Neutrophil (primary cell): ENCODE data around the gene PRMT3.

Experiments
- H3K27ac ChIP-seq: fragments of 200-600 bp; sonication (generic); 2 replicates; pipeline ENCODE4 v1.5.1; 2016; ENCODE audit warnings: mild to moderate bottlenecking, moderate library complexity
- H3K27me3 ChIP-seq: fragments of 200-600 bp; sonication (generic); 2 replicates; pipeline ENCODE4 v1.6.0; 2016; ENCODE audit warnings: mild to moderate bottlenecking
- H3K36me3 ChIP-seq: fragments of 200-600 bp; sonication (generic); 2 replicates; pipeline ENCODE4 v1.5.1; 2017
- H3K4me1 ChIP-seq, 2 experiments: fragments of 200-600 bp in 1 of 2; sonication (generic) in 1 of 2; 1 replicate in 1 of 2; 2 replicates in 1 of 2; pipeline versions ENCODE4 v1.5.1 to v1.6.1; 2013 to 2016; ENCODE audit warnings: low read depth in 1 of 2, low read length in 1 of 2, mild to moderate bottlenecking in 1 of 2, moderate library complexity in 1 of 2; ENCODE audit not compliant: control insufficient read depth in 1 of 2, insufficient read depth in 1 of 2
- H3K4me3 ChIP-seq, 2 experiments: fragments of 200-600 bp in 1 of 2; sonication (generic) in 1 of 2; 1 replicate in 1 of 2; 2 replicates in 1 of 2; pipeline ENCODE4 v1.5.1; 2013 to 2016; ENCODE audit warnings: low read depth in 1 of 2, low read length in 1 of 2, mild to moderate bottlenecking in 1 of 2, moderate library complexity in 1 of 2
- H3K9me3 ChIP-seq: fragments of 200-600 bp; sonication (generic); 2 replicates; pipeline ENCODE4 v1.5.1; 2016
- CTCF ChIP-seq: fragments of 200-600 bp; sonication (generic); IDR thresholded peaks from 2 replicates; pipeline ENCODE4 v1.5.1; 2016; ENCODE audit warnings: antibody characterized with exemption

Gene PRMT3

GRCh38 chr11:20453657-20454316, 66.3 kb downstream of the PRMT3 start:
- no peaks in the 10 kb centered on the region for H3K9me3 ChIP-seq
- H3K4me3 ChIP-seq: no peak overlapping the region
- no peaks in the 10 kb centered on the region for H3K27me3 ChIP-seq
- H3K27ac ChIP-seq: no peak overlapping the region
- peaks cover 3% of the 10 kb centered on the region for H3K36me3 ChIP-seq
- TF ChIP-seq CTCF: no peak
- H3K4me1 ChIP-seq: peaks cover 8 to 14% of the 10 kb centered on the region in 2 experiments

- TF ChIP-seq CTCF: no peak
Measured at GRCh38 chr11:20457001-20457799, 69.7 kb downstream of the PRMT3 start.

GRCh38 chr11:20457934-20458680, 70.6 kb downstream of the PRMT3 start:
- no peak overlapping the region for H3K4me3 ChIP-seq
- no peaks in the 10 kb centered on the region for H3K4me1 ChIP-seq
- TF ChIP-seq CTCF: no peak
- H3K27me3 ChIP-seq: no peaks in the 10 kb centered on the region
- H3K9me3 ChIP-seq: no peaks in the 10 kb centered on the region
- no peak overlapping the region for H3K27ac ChIP-seq
- H3K36me3 ChIP-seq: no peaks in the 10 kb centered on the region

More at GRCh38 chr11:20457001-20457799, 69.7 kb downstream of the PRMT3 start:
- Histone ChIP-seq H3K27ac (no peak overlapping the region), H3K9me3 (no peaks in the 10 kb centered on the region), H3K36me3 (no peaks in the 10 kb centered on the region), H3K4me3 (no peak overlapping the region), H3K4me1 (no peaks in the 10 kb centered on the region), H3K27me3 (no peaks in the 10 kb centered on the region)

GRCh38 chr11:20458905-20459632, 71.6 kb downstream of the PRMT3 start:
- no peak overlapping the region for H3K27ac ChIP-seq
- no peak for TF ChIP-seq CTCF
- no peaks in the 10 kb centered on the region for H3K4me1 ChIP-seq
- H3K9me3 ChIP-seq: no peaks in the 10 kb centered on the region
- no peak overlapping the region for H3K4me3 ChIP-seq
- H3K36me3 ChIP-seq: no peaks in the 10 kb centered on the region
- H3K27me3 ChIP-seq: no peaks in the 10 kb centered on the region

GRCh38 chr11:20459865-20460264, 72.3 kb downstream of the PRMT3 start:
- no peak overlapping the region for H3K4me3 ChIP-seq
- no peak overlapping the region for H3K27ac ChIP-seq
- no peaks in the 10 kb centered on the region for H3K4me1 ChIP-seq
- H3K36me3 ChIP-seq: no peaks in the 10 kb centered on the region
- no peak for TF ChIP-seq CTCF
- H3K9me3 ChIP-seq: no peaks in the 10 kb centered on the region
- no peaks in the 10 kb centered on the region for H3K27me3 ChIP-seq
